GM06990 (cell line): ENCODE measurements around the gene MAFG.

Experiments
- DNase-seq: peaks from one replicate; pipeline ENCODE4 v3.0.0-alpha.2; 2011; ENCODE audit not compliant: insufficient read length; ENCODE audit errors: extremely low read depth
- H3K27me3 ChIP-seq: replicated peaks from 2 replicates; pipeline ENCODE4 v1.6.0; 2011; ENCODE audit warnings: low read length; ENCODE audit not compliant: control insufficient read depth, insufficient read depth
- H3K36me3 ChIP-seq: 2 replicates; pipeline ENCODE4 v1.5.1; 2011; ENCODE audit warnings: low read length; ENCODE audit not compliant: control insufficient read depth, insufficient read depth
- H3K4me3 ChIP-seq: replicated peaks from 2 replicates; pipeline ENCODE4 v1.5.1; 2011; ENCODE audit warnings: low read depth, mild to moderate bottlenecking, control low read depth, low read length
- CTCF ChIP-seq: IDR thresholded peaks from 2 replicates; pipeline ENCODE4 v1.5.1; 2011; ENCODE audit warnings: low read length, control low read depth, mild to moderate bottlenecking, inconsistent platforms; ENCODE audit not compliant: insufficient read depth, poor library complexity, severe bottlenecking

MAFG gene

GRCh38 chr17:81910840-81911276, 16.7 kb downstream of the MAFG start:
- H3K36me3 ChIP-seq, result peaks cover 41% of the 10 kb centered on the region
- no peak for TF ChIP-seq CTCF

DNA sequence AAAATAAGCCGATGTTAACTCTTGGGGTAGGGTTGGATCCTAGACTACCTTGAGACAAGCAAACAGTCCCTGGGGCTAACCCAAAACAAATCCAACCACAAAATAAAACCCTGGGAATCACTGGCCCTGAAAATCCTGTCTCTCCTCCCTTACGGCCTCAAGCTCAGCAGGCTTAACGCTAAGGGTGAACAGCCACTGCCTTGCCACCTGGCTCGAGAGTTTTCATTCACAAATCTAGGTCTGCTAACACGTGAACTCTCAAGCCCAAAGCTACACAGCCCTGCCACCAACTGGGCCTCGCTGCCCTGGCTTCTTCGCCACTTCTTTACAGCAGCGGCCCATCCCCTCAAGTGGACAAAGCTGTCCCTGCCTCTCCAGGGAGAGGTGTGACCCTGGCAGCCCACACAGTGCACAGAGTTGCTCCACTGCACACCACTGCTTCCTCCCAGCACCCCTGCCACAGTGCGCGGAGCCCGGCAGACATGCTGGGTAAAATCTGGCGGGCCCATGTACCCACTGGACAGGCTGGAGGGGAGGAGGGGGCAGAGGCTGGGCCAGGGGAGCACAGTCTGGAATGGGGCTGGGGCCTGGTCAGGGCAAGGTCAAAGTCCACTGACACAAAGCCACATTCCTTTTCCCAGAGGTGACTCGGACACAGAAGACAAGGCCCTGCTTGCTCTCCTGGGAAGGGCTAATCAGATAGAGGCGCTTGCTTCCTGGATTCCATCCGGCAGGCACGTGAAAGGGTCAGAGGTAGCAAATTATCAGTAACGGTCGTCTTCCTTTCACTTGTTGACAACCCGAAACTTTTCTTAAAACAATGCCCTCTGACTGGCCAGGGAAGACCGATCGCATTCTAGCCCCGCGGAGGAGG, 17.3 kb downstream of the MAFG start:
- H3K36me3 ChIP-seq, result peaks cover 40% of the 10 kb centered on the region
- peak overlapping the region; percentile 72 for H3K4me3 ChIP-seq
- DNase-seq, result no peak
- no peaks in the 10 kb centered on the region for H3K27me3 ChIP-seq
- TF ChIP-seq CTCF, result no peak

More at GRCh38 chr17:81910840-81911276, 16.7 kb downstream of the MAFG start:
- no peak for DNase-seq
- Histone ChIP-seq H3K4me3 (peak overlapping the region; percentile 72), H3K27me3 (no peaks in the 10 kb centered on the region)

DNA sequence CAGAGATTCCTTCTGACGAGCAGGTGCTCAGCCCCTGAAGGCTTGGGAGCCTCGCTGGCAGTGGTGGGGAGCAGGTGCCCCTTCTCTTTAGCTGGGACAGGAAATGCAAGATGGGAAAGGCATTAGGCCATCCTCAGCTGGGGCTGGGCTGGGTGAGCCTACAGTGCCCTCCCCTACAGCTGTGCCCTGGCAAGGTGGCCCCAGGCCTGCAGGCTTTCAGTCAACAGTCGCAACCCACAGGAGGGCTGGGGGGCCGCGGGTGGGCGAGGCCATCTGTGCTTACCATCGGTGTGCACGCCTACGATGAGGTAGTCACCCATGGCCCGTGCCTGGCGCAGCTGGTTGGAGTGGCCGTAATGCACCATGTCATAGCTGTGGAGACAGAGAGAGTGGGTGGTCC, 18.3 kb downstream of the MAFG start:
- H3K36me3 ChIP-seq, result peaks cover 39% of the 10 kb centered on the region

DNA sequence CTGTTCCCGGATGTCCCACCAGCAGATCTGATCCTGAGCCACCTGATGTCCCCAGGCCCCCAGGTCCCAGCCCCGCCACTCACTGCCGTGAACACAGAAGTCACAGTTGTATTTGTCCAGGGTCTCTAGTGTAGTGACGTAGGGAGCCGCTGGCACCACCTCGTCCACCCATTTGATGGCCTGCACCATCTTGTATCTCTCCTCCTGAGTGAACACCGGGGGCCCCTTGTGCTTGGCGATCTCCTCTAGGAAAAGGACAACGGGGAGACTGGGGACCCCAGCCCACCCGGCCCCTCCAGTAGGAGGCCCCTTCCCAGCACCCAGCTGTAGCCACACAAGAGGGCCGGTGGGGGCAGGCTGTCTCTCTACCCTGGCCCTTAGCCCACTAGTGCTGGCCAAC, 18.7 kb downstream of the MAFG start:
- no peaks in the 10 kb centered on the region for H3K27me3 ChIP-seq
- no peak for DNase-seq
- H3K36me3 ChIP-seq, result peaks cover 37% of the 10 kb centered on the region
- H3K4me3 ChIP-seq, result no peak overlapping the region
- TF ChIP-seq CTCF, result no peak

More for the DNA sequence above, 18.3 kb downstream of the MAFG start:
- Histone ChIP-seq H3K27me3 (no peaks in the 10 kb centered on the region), H3K4me3 (no peak overlapping the region)
- no peak for TF ChIP-seq CTCF
- DNase-seq, result no peak

GRCh38 chr17:81907219-81908145, 20.1 kb downstream of the MAFG start:
- Histone ChIP-seq H3K4me3 (no peak overlapping the region), H3K27me3 (no peaks in the 10 kb centered on the region), H3K36me3 (peaks cover 27% of the 10 kb centered on the region)
- TF ChIP-seq CTCF, result no peak
- DNase-seq, result no peak
